Cardiac septum (tissue), 1 donor: Measurements from ENCODE around the gene CELF3. TPM values are rescaled to one million over a fixed set of nuclear protein-coding genes. Genes with fewer than 3 reads are reported as not detected.

Source experiments
- DNase-seq: peaks from one replicate; pipeline ENCODE4 v3.0.0-alpha.2; 2020; ENCODE audit warnings: low spot score
- intact Hi-C: fragments of 100-400 bp; cut with DNase I; formaldehyde crosslinking; loops from one replicate; pipeline ENCODE4 v1.14.0; 2022
- total RNA-seq: library from RNA; stranded (reverse); fragmentation: NEBNext Ultra II Directional; extraction: Animal tissue kit (Norgen Biotek cat#: 25700); gene quantifications from one replicate; pipeline ENCODE4 v1.2.1, GENCODE V29; 2021
- donor health status: DM: no; HTN: no; CAD: no.

CELF3 gene
- total RNA-seq, 1 donor from 2014 or later: not detected

- intact Hi-C loops: no loop called here
- no peak for DNase-seq
Measured at GRCh38 chr1:151655371-151655770, 61.2 kb downstream of the CELF3 start.

GRCh38 chr1:151653397-151653796, 63.2 kb downstream of the CELF3 start:
- intact Hi-C loops: no loop called here
- no peak for DNase-seq

Other genes starting within 250 kb of the CELF3 start
- 0.19 TPM for gene CGN, start 205.4 kb downstream of the CELF3 start, total RNA-seq
- gene TUFT1, start 176.5 kb downstream of the CELF3 start, total RNA-seq: 4.3 TPM
- 33.5 TPM for gene SNX27, start 104.8 kb downstream of the CELF3 start, total RNA-seq
- gene RIIAD1, start 4.7 kb upstream of the CELF3 start, total RNA-seq: 4.3 TPM
- 43.2 TPM for gene MRPL9, start 46.7 kb upstream of the CELF3 start, total RNA-seq
- 6.0 TPM for gene TDRKH, start 73.7 kb upstream of the CELF3 start, total RNA-seq
- gene LINGO4, start 88.6 kb upstream of the CELF3 start, total RNA-seq: 0.43 TPM
- 5.9 TPM for gene RORC, start 115.0 kb upstream of the CELF3 start, total RNA-seq
- not detected for gene C2CD4D, start 123.0 kb upstream of the CELF3 start, total RNA-seq
- gene THEM5, start 136.9 kb upstream of the CELF3 start, total RNA-seq: not detected
- gene THEM4, start 192.7 kb upstream of the CELF3 start, total RNA-seq: 15.7 TPM